Measurements from ENCODE around the gene DLST.

The DLST gene

DNA sequence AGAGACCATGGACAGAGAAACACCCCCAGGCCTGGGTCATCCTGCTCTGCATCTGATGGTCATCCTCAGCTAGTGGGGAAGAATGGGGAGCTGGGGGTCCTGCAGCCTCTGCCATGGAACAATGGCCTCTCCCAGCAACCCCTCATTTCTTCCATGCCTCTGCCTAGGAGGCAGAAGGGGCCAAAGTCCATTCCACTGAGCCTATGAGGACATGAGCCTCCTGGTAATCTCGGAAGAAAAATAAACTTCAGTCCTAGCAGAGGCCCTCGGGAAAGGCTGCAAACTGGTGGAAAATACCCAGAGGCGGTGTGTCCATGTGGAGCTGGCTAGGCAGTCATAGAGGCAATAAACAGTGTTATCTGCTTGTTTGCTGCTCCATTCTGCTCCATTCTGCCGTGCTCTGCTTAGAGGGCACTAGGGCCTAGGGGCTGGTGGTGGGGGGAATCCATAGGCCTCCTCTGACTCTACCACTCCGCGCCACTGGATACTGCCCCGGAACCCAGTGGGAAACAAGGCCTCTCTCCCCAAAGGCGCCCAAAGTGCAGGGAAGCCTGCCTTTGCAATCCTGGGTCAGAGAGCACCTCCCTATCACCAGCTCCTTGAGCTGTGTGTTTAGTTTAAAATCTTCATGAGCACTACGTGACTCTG, 69.2 kb downstream of the DLST start:
- no peak for DNase-seq (ENCODE audit: low read depth)
- no peak overlapping the region for H3K4me3 ChIP-seq (ENCODE audit: low read length)
- TF ChIP-seq, protein P1, sequence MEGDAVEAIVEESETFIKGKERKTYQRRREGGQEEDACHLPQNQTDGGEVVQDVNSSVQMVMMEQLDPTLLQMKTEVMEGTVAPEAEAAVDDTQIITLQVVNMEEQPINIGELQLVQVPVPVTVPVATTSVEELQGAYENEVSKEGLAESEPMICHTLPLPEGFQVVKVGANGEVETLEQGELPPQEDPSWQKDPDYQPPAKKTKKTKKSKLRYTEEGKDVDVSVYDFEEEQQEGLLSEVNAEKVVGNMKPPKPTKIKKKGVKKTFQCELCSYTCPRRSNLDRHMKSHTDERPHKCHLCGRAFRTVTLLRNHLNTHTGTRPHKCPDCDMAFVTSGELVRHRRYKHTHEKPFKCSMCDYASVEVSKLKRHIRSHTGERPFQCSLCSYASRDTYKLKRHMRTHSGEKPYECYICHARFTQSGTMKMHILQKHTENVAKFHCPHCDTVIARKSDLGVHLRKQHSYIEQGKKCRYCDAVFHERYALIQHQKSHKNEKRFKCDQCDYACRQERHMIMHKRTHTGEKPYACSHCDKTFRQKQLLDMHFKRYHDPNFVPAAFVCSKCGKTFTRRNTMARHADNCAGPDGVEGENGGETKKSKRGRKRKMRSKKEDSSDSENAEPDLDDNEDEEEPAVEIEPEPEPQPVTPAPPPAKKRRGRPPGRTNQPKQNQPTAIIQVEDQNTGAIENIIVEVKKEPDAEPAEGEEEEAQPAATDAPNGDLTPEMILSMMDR (conservative IDR thresholded peaks at IDR 0.05; ENCODE audit: low read depth, low read length) = no peak

DNA sequence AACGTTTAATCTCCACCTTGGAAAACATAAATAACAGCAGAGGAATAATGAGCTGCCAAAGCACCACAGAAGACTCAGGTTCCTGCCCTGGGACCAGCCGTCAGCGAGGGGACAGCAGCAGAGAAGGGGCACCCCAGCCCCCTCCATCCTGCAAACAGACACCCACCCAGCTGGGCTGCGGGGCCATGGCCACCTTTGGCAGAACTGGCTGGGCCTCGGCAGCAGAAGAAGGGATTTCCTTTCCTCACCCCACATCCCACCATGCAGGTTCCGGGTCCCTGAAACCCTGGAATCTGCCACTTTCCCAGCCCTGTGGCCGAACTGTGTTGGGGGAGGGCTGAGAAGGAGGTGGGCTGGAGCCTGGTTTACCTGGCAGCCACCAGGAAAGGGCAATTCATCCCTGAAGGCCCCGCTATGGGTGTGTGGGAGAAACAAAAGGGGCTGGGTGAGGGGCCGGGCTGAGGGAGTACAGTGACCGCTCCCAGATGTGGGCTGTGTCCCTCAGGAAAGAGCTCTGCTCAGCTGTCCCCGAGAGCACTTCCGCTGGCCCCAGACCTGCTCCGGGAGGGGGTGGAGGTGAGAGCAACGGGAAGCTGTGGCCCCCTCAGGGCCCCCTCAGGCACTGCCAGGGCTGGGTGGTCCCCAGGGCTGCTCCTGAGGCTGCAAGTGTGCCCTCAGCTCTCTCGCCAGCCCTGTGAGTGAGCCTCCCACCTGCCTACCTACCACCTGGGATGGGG, 69.9 kb downstream of the DLST start:
- DNase-seq (ENCODE audit: low read depth) = no peak
- H3K4me3 ChIP-seq (ENCODE audit: low read length) = no peak overlapping the region
- TF ChIP-seq, protein P1 (conservative IDR thresholded peaks at IDR 0.05; ENCODE audit: low read depth, low read length) = no peak

DNA sequence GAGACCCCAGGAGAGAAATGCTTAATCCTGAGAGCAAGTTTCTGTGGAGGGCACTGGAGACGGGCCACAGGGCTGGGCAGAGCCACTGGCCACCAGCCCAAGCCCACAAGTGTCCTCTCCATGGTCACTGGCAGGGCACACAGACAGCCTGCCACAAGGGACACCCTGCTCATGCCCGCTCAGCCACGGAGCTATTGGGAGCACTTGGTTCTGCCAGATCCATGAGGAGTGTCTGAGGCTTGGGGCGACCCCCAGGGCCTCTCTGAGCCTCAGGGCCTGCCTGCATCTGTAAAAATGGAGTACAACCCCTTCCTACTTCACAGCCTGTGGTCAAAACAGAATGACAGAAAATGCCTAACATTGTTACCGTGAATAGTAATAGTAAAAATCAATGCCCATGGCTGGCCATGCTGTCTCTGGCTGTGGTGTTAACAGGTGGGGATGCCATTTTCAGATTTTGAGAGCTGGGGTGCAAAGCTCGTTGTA, 70.5 kb downstream of the DLST start:
- DNase-seq (ENCODE audit: low read depth) = no peak
- H3K4me3 ChIP-seq (ENCODE audit: low read length) = no peak overlapping the region
- TF ChIP-seq, protein P1 (conservative IDR thresholded peaks at IDR 0.05; ENCODE audit: low read depth, low read length) = no peak

DNA sequence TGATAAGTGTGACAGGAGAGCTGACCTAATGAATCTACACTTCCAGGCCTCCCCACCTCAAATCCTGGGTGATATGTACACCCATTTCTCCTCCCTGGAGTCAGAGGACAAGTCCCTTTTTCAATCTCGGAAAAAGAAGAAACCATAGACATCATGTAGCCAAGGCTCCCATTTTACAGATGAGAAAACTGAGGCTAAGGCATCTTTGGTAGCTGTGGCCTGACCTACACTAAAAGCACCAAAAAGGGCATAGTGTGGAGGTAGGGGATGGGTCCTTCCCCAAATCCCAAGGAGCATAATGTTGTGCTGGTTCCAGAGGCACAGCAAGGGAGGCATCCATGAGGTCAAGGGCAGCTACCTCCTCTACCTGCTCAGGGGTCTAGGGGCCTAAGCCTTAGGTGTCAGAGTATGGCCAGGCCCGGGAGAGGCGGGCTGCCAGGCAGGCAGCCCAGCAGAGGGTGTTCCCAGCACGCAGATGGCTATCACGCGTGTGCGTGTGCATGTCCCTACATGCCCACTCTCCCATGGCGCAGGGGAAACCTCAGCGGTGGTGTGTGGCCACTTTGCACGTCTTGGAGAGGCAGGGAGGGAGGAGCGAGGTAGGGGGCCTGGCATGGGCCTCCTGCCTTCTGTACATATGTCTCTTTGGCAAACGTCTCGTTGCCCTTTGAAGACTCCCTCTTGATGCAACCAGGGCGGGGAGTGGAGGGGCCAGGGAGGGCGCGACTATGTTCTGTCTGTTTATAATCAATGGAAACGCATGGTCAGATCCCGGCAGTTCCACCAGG, 71.2 kb downstream of the DLST start:
- TF ChIP-seq, protein P1 (conservative IDR thresholded peaks at IDR 0.05; ENCODE audit: low read depth, low read length) = no peak
- H3K4me3 ChIP-seq (ENCODE audit: low read length) = peak overlapping the region; percentile 63
- no peak for DNase-seq (ENCODE audit: low read depth)
